Pancreas (tissue), 10 donors: ENCODE measurements around the gene COL25A1. TPM values are rescaled to one million over a fixed set of nuclear protein-coding genes. Genes with fewer than 3 reads are reported as not detected.

ENCODE experiments used
- ATAC-seq, 4 donors: fragments of 200-7000 bp; cut with Tn5 transposase; one replicate each; pipeline versions ENCODE4 v1.8.0 to v1.9.1; 2020; ENCODE audit warnings: mild to moderate bottlenecking in 4 of 4, moderate library complexity in 4 of 4
- DNase-seq, 6 donors: peaks; one replicate each; pipeline ENCODE4 v3.0.0-alpha.2; 2020
- FAIRE-seq: peaks from 2 replicates; lab custom pipeline; 2012; peaks lifted over from hg19 to GRCh38; lab: Jason Lieb, UNC
- H3K27ac ChIP-seq, 4 donors: fragments of 200-600 bp; sonication (generic); 1 replicate in 3 of 4; 2 replicates in 1 of 4; pipeline versions ENCODE4 v1.5.0 to v1.8.0; 2020
- H3K27me3 ChIP-seq, 4 donors: fragments of 200-600 bp; one replicate each; pipeline ENCODE4 v1.8.0; 2021
- H3K36me3 ChIP-seq, 3 donors: fragments of 200-600 bp; sonication (generic) in 1 of 3; one replicate each; pipeline versions ENCODE4 v1.5.0 to v1.8.0; 2020 to 2021
- H3K4me1 ChIP-seq, 3 donors: fragments of 200-600 bp; one replicate each; pipeline ENCODE4 v1.8.0; 2021
- H3K4me3 ChIP-seq, 4 donors: fragments of 200-600 bp; sonication (generic) in 2 of 4; one replicate each; pipeline versions ENCODE4 v1.5.0 to v1.8.0; 2020 to 2021
- H3K9me3 ChIP-seq, 4 donors: fragments of 200-600 bp; one replicate each; pipeline ENCODE4 v1.8.0; 2021
- CTCF ChIP-seq, 4 donors: fragments of 200-600 bp; sonication (generic) in 3 of 4; IDR thresholded peaks; one replicate each; pipeline versions ENCODE4 v1.5.0 to v1.8.0; 2021; ENCODE audit warnings: antibody characterized with exemption in 4 of 4
- WGBS, 2 donors: extraction: QIAGEN DNeasy Blood & Tissue Kit; methylation state at CpG; one replicate each; pipeline ENCODE4 v1.1.7; 2013; 5-methylcytosine and 5-hydroxymethylcytosine counted together
- intact Hi-C, 3 donors: fragments of 100-400 bp; cut with DNase I; formaldehyde crosslinking; loops; one replicate each; pipeline versions ENCODE4 v1.11.1 to v1.14.2; 2022
- polyA plus RNA-seq, 2 donors: library from polyadenylated mRNA; stranded (reverse); fragments of 200-250 nt; gene quantifications; one replicate each; pipeline ENCODE4 v1.2.3, GENCODE V29; 2013
- total RNA-seq, 6 donors: library from RNA; stranded (reverse); fragmentation: NEBNext Ultra II Directional in 4 of 6; extraction: Animal tissue kit (Norgen Biotek cat#: 25700) in 4 of 6; gene quantifications; one replicate each; pipeline versions ENCODE4 v1.2.1 to v1.2.4, GENCODE V29; 2021 to 2023
- donor health status: healthy with polysubstance abuse.
- donor health status: DM: no; HTN: no; CAD: no; lungs with moderate emphysema.
- donor health status: DM: no; HTN: no; CAD: no.
- donor health status: control.
- donor health status: control.
- donor health status: Bipolar disorder and iron deficiency.
- donor health status: DM: yes; HTN: yes; CAD: no.
- donor health status: DM: no; HTN: no; CAD: no.
- donor health status: DM: no; HTN: no; CAD: no.
- donor health status: DM: yes; HTN: yes; CAD: no.

The COL25A1 gene
- total and polyA plus RNA-seq, 8 donors: 0.08 to 0.46 (median 0.22) TPM

- WGBS, 2 donors: 58 to 63% methylated on average over 4 of the region's 4 CpGs
- intact Hi-C loops: no loop called here
These were observed 87.7 kb downstream of the COL25A1 start for GRCh38 chr4:109214622-109215301.

GRCh38 chr4:109213056-109213455 lies 89.4 kb downstream of the COL25A1 start:
- intact Hi-C loops: no loop called here
- ATAC-seq (no peak), DNase-seq (no peak), FAIRE-seq (no peak)
- Histone ChIP-seq H3K36me3 (no peaks in the 10 kb centered on the region), H3K27me3 (no peaks in the 10 kb centered on the region), H3K4me3 (no peak overlapping the region), H3K4me1 (no peaks in the 10 kb centered on the region), H3K9me3 (no peaks in the 10 kb centered on the region), H3K27ac (no peak overlapping the region)
- no peak for TF ChIP-seq CTCF (IDR thresholded peaks at IDR 0.05)
- WGBS, 2 donors: 84 to 96% methylated on average over 1 of the region's 1 CpG

More at GRCh38 chr4:109214622-109215301, 87.7 kb downstream of the COL25A1 start:
- H3K4me1 ChIP-seq: no peaks in the 10 kb centered on the region
- FAIRE-seq (no peak), ATAC-seq (no peak), DNase-seq (no peak)
- H3K4me3 ChIP-seq: no peak overlapping the region
- no peaks in the 10 kb centered on the region for H3K36me3 ChIP-seq
- no peak overlapping the region for H3K27ac ChIP-seq
- H3K27me3 ChIP-seq: no peaks in the 10 kb centered on the region
- TF ChIP-seq CTCF (IDR thresholded peaks at IDR 0.05): no peak
- no peaks in the 10 kb centered on the region for H3K9me3 ChIP-seq

GRCh38 chr4:109211671-109212070 lies 90.8 kb downstream of the COL25A1 start:
- Histone ChIP-seq H3K36me3 (no peaks in the 10 kb centered on the region), H3K4me3 (no peak overlapping the region), H3K4me1 (no peaks in the 10 kb centered on the region), H3K9me3 (no peaks in the 10 kb centered on the region), H3K27ac (no peak overlapping the region), H3K27me3 (no peaks in the 10 kb centered on the region)
- intact Hi-C loops: no loop called here
- no peak for TF ChIP-seq CTCF (IDR thresholded peaks at IDR 0.05)
- 32 to 37% methylated on average over 3 of the region's 3 CpGs for WGBS, 2 donors
- no peak for DNase-seq
- ATAC-seq: no peak
- no peak for FAIRE-seq

- no peaks in the 10 kb centered on the region for H3K27me3 ChIP-seq
- WGBS, 2 donors: 57 to 74% methylated on average over 6 of the region's 6 CpGs
- no peak for DNase-seq
- intact Hi-C loops: no loop called here
- H3K4me3 ChIP-seq: no peak overlapping the region
- H3K4me1 ChIP-seq: no peaks in the 10 kb centered on the region
- ATAC-seq: no peak
- TF ChIP-seq CTCF (IDR thresholded peaks at IDR 0.05): no peak
- H3K27ac ChIP-seq: no peak overlapping the region
- H3K36me3 ChIP-seq: no peaks in the 10 kb centered on the region
- H3K9me3 ChIP-seq: no peaks in the 10 kb centered on the region
- no peak for FAIRE-seq
These were observed 92.8 kb downstream of the COL25A1 start for GRCh38 chr4:109209647-109210046.

GRCh38 chr4:109207898-109208297 lies 94.6 kb downstream of the COL25A1 start:
- no peaks in the 10 kb centered on the region for H3K4me1 ChIP-seq
- WGBS, 2 donors: 68 to 86% methylated on average over 4 of the region's 4 CpGs
- H3K4me3 ChIP-seq: no peak overlapping the region
- DNase-seq: no peak
- no peaks in the 10 kb centered on the region for H3K36me3 ChIP-seq
- TF ChIP-seq CTCF (IDR thresholded peaks at IDR 0.05): no peak
- no peaks in the 10 kb centered on the region for H3K9me3 ChIP-seq
- FAIRE-seq: no peak
- intact Hi-C loops: no loop called here
- H3K27me3 ChIP-seq: no peaks in the 10 kb centered on the region
- no peak for ATAC-seq
- H3K27ac ChIP-seq: no peak overlapping the region
